Neural progenitor cell (in vitro differentiated cells): ENCODE data around the gene DAP. TPM values are rescaled to one million over a fixed set of nuclear protein-coding genes. Genes with fewer than 3 reads are reported as not detected.

ENCODE experiments used
- DNase-seq: peaks from one replicate; pipeline ENCODE4 v3.0.0-alpha.2; 2016; ENCODE audit warnings: low spot score
- H2AFZ ChIP-seq: fragments of 200-600 bp; sonication (generic); replicated peaks from 2 replicates; pipeline ENCODE4 v1.6.1; 2016; ENCODE audit warnings: antibody characterized with exemption
- H3F3A ChIP-seq: fragments of 200-600 bp; sonication (generic); 2 replicates; pipeline ENCODE4 v1.6.1; 2016; ENCODE audit warnings: antibody characterized with exemption, low read depth
- H3K27ac ChIP-seq: fragments of 200-600 bp; sonication (generic); 2 replicates; pipeline ENCODE4 v1.5.1; 2016; ENCODE audit warnings: mild to moderate bottlenecking
- H3K27me3 ChIP-seq: fragments of 200-600 bp; sonication (generic); 2 replicates; pipeline ENCODE4 v1.6.1; 2016; ENCODE audit warnings: mild to moderate bottlenecking, moderate library complexity
- H3K36me3 ChIP-seq: fragments of 200-600 bp; sonication (generic); 2 replicates; pipeline ENCODE4 v1.5.1; 2016
- H3K4me1 ChIP-seq: fragments of 200-600 bp; sonication (generic); 2 replicates; pipeline ENCODE4 v1.6.1; 2016; ENCODE audit warnings: mixed run types
- H3K4me2 ChIP-seq: fragments of 200-600 bp; sonication (generic); 2 replicates; pipeline ENCODE4 v1.6.1; 2016
- H3K4me3 ChIP-seq: fragments of 200-600 bp; sonication (generic); 2 replicates; pipeline ENCODE4 v1.5.1; 2016
- H3K79me2 ChIP-seq: fragments of 200-600 bp; sonication (generic); 2 replicates; pipeline ENCODE4 v1.6.1; 2016; ENCODE audit warnings: low read depth
- H3K9ac ChIP-seq: fragments of 200-600 bp; sonication (generic); 2 replicates; pipeline ENCODE4 v1.6.1; 2016
- H3K9me3 ChIP-seq: fragments of 200-600 bp; sonication (generic); 2 replicates; pipeline ENCODE4 v1.5.1; 2016; ENCODE audit warnings: low read depth
- H4K20me1 ChIP-seq: fragments of 200-600 bp; sonication (generic); 2 replicates; pipeline ENCODE4 v1.6.1; 2016; ENCODE audit warnings: low read depth
- H3K27ac Mint-ChIP-seq: 3 replicates; pipeline ENCODE4 v1.8.0; 2021; ENCODE audit warnings: mixed read lengths
- H3K27me3 Mint-ChIP-seq: 2 replicates; pipeline ENCODE4 v1.8.0; 2022; ENCODE audit warnings: low read depth, mild to moderate bottlenecking, inconsistent platforms, moderate library complexity, mixed read lengths; ENCODE audit not compliant: insufficient read depth
- H3K36me3 Mint-ChIP-seq: 3 replicates; pipeline ENCODE4 v1.8.0; 2021; ENCODE audit warnings: mixed read lengths
- H3K4me1 Mint-ChIP-seq: 3 replicates; pipeline ENCODE4 v1.8.0; 2021; ENCODE audit warnings: mixed read lengths
- H3K4me3 Mint-ChIP-seq: 3 replicates; pipeline ENCODE4 v1.8.0; 2021; ENCODE audit warnings: mild to moderate bottlenecking, moderate library complexity, mixed read lengths
- H3K9me3 Mint-ChIP-seq: 3 replicates; pipeline ENCODE4 v1.8.0; 2020; ENCODE audit warnings: mixed read lengths
- EZH2 ChIP-seq: fragments of 200-600 bp; sonication (generic); IDR thresholded peaks from 2 replicates; pipeline ENCODE4 v1.6.1; 2017; ENCODE audit warnings: antibody characterized with exemption, mild to moderate bottlenecking, moderate library complexity
- EZH2phosphoT487 ChIP-seq: fragments of 200-600 bp; sonication (generic); IDR thresholded peaks from 2 replicates; pipeline ENCODE4 v1.6.1; 2017; ENCODE audit warnings: antibody characterized with exemption
- total RNA-seq: library from RNA; depleted of rRNA; stranded (reverse); fragments of >200 nt; gene quantifications from 2 replicates; pipeline ENCODE4 v1.2.3, GENCODE V29; 2015; ENCODE audit warnings: low replicate concordance
- TF ChIP-seq, protein P1 (sequence below): fragments of 200-600 bp; sonication (generic); IDR thresholded peaks from 2 replicates; pipeline ENCODE4 v1.5.1; 2017; ENCODE audit warnings: antibody characterized with exemption, mild to moderate bottlenecking

The DAP gene
- total RNA-seq, 1 donor from 2014 or later: 12.2 TPM

DNA sequence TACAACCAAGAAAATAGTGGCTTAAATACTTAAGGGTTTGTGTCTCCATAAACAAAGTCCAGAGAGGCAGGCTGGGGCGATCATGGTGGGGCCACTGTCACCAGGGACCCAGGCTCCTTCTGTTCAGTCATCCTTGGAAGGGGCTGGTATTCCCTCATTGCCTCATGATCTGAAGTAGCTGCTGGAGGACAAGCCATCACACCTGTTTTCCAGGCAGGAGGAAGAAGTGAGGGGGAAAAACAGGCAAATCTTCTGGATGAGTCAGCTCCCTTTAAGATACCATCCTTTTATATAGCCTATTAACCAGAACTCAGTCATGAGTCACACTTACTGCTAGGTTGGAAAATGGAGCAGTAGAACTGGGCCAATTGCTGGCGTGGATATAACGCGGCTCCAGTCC lies 92.3 kb downstream of the DAP start:
- Histone ChIP-seq H2AFZ (no peak overlapping the region), H3F3A (no peaks in the 10 kb centered on the region), H3K79me2 (no peaks in the 10 kb centered on the region), H3K4me3 (no peak overlapping the region), H3K9me3 (no peaks in the 10 kb centered on the region), H4K20me1 (no peaks in the 10 kb centered on the region), H3K36me3 (no peaks in the 10 kb centered on the region), H3K4me1 (no peaks in the 10 kb centered on the region), H3K27ac (no peak overlapping the region), H3K27me3 (no peaks in the 10 kb centered on the region), H3K4me2 (no peak overlapping the region), H3K9ac (no peak overlapping the region)
- Mint-ChIP-seq H3K9me3 (no peaks in the 10 kb centered on the region), H3K4me1 (peaks cover 2% of the 10 kb centered on the region), H3K36me3 (no peaks in the 10 kb centered on the region), H3K4me3 (no peak overlapping the region), H3K27me3 (peaks cover 6% of the 10 kb centered on the region), H3K27ac (no peak overlapping the region)
- DNase-seq: no peak
- TF ChIP-seq EZH2 (no peak), EZH2phosphoT487 (no peak)
- TF ChIP-seq, protein P1, sequence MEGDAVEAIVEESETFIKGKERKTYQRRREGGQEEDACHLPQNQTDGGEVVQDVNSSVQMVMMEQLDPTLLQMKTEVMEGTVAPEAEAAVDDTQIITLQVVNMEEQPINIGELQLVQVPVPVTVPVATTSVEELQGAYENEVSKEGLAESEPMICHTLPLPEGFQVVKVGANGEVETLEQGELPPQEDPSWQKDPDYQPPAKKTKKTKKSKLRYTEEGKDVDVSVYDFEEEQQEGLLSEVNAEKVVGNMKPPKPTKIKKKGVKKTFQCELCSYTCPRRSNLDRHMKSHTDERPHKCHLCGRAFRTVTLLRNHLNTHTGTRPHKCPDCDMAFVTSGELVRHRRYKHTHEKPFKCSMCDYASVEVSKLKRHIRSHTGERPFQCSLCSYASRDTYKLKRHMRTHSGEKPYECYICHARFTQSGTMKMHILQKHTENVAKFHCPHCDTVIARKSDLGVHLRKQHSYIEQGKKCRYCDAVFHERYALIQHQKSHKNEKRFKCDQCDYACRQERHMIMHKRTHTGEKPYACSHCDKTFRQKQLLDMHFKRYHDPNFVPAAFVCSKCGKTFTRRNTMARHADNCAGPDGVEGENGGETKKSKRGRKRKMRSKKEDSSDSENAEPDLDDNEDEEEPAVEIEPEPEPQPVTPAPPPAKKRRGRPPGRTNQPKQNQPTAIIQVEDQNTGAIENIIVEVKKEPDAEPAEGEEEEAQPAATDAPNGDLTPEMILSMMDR: no peak

DNA sequence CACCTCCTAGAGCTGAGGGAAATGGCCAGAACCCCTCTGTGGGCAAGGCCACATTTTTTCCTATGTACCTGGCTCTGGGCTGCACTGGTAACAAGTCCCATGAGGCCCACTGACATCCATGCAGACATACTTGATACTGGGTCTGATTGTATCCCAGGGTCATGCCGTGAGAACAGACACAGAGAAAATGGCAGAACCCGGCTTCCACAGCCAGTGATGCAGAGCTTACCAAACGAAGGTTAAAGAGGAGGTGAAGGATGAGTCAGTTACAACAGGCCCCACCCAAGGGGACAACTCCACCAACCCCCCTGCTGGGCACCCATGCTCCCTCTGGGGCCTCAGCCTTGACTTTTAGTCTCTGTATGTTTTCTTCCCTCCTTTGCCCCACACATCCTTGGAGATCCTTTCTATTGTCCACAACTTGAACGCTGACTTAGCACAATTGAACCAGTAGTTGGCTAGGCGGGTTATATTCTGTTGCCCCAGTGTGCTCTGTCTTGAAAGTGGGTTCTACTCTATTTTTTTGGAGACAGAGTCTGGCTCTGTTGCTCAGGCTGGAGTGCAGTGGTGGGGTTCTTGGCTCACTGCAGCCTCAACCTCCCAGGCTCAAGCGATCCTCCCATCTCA lies 93.5 kb downstream of the DAP start:
- Mint-ChIP-seq H3K27ac (no peak overlapping the region), H3K4me1 (peaks cover 13% of the 10 kb centered on the region), H3K27me3 (peaks cover 6% of the 10 kb centered on the region), H3K9me3 (no peaks in the 10 kb centered on the region), H3K4me3 (no peak overlapping the region), H3K36me3 (no peaks in the 10 kb centered on the region)
- no peak overlapping the region for H3K4me3 ChIP-seq
- TF ChIP-seq EZH2phosphoT487: no peak
- TF ChIP-seq, protein P1: no peak
- TF ChIP-seq EZH2: no peak
- no peak overlapping the region for H3K27ac ChIP-seq
- no peak for DNase-seq
- no peaks in the 10 kb centered on the region for H3K36me3 ChIP-seq
- H2AFZ ChIP-seq: no peak overlapping the region
- H3K9me3 ChIP-seq: no peaks in the 10 kb centered on the region
- no peaks in the 10 kb centered on the region for H3F3A ChIP-seq
- no peaks in the 10 kb centered on the region for H4K20me1 ChIP-seq
- H3K27me3 ChIP-seq: no peaks in the 10 kb centered on the region
- no peaks in the 10 kb centered on the region for H3K79me2 ChIP-seq
- peaks cover 6% of the 10 kb centered on the region for H3K4me1 ChIP-seq
- no peak overlapping the region for H3K9ac ChIP-seq
- H3K4me2 ChIP-seq: no peak overlapping the region

DNA sequence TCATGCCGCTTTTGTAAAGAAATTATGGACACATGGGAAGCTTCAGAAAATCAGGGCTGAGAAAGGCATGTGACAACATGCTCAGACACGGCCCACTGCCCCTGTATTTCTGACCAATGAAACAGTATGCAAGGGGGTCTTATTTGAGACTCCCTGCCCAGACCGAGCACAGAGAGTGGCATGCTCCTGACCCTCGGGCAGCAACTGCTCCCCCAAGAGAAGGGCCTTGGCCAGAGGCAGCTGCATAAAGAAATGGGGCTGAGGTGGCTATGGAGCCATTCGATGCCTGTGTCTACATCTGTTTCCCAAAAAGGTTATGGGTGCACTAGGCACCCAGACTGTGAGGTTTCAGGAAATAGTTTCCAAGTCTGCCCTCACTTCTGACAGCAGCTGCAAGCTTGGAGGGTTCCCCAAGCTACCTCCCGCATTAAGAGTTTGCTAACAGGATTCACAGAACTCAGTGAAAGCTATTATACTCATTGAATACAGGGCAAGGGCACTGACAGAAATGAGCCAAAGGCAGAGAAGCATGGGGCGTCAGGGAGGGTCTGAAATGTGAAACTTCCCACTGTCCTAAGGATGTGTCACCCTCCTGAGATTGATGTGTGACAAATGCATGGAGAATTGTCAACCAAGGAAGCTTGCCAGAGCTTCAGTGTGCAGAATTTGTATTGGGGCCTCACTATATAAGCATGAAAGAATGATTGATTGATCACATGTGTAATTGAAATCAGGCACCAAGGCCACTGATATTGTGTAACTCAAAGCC lies 94.3 kb downstream of the DAP start:
- Histone ChIP-seq H3K9ac (no peak overlapping the region), H3F3A (no peaks in the 10 kb centered on the region), H3K4me1 (peaks cover 6% of the 10 kb centered on the region), H3K36me3 (no peaks in the 10 kb centered on the region), H3K79me2 (no peaks in the 10 kb centered on the region), H3K9me3 (no peaks in the 10 kb centered on the region), H3K27ac (no peak overlapping the region), H3K27me3 (no peaks in the 10 kb centered on the region), H4K20me1 (no peaks in the 10 kb centered on the region), H3K4me2 (no peak overlapping the region), H2AFZ (no peak overlapping the region), H3K4me3 (no peak overlapping the region)
- peaks cover 21% of the 10 kb centered on the region for H3K4me1 Mint-ChIP-seq
- TF ChIP-seq, protein P1: no peak
- TF ChIP-seq EZH2: no peak
- no peak for TF ChIP-seq EZH2phosphoT487
- H3K27me3 Mint-ChIP-seq: peaks cover 10% of the 10 kb centered on the region
- no peak for DNase-seq
- H3K9me3 Mint-ChIP-seq: no peaks in the 10 kb centered on the region
- H3K36me3 Mint-ChIP-seq: no peaks in the 10 kb centered on the region
- no peak overlapping the region for H3K4me3 Mint-ChIP-seq
- H3K27ac Mint-ChIP-seq: no peak overlapping the region
